Heart left ventricle (tissue), 13 donors: Measurements from ENCODE around the gene ITGBL1.

Experiments
- POLR2A ChIP-seq, 2 donors: fragments of 450-650 bp; IDR thresholded peaks; one replicate each; pipeline ENCODE4 v1.6.1; 2017; ENCODE audit warnings: antibody characterized with exemption in 2 of 2, mild to moderate bottlenecking in 2 of 2, moderate library complexity in 2 of 2
- TF ChIP-seq, protein P1 (sequence below), 12 donors: fragments of 200-600 bp; sonication (generic) in 4 of 12; IDR thresholded peaks; one replicate each; pipeline versions ENCODE4 v1.5.0 to v1.8.0; 2018 to 2022; ENCODE audit warnings: antibody characterized with exemption in 12 of 12, mild to moderate bottlenecking in 5 of 12
- donor health status: ischemic (EF 13 %, LVEDD 7.1; RV severe dilation, severe dysfunction).
- donor health status: DM: no; HTN: yes; CAD: no.
- donor health status: DM: no; HTN: no; CAD: no.
- donor health status: ischemic (EF 25% LVEDD 6.9; RV normal size, moderate dysfunction).
- donor health status: ischemic (EF 25% LVEDD 5.7; RV mildly dilated, moderate dysfunction).
- donor health status: ischemic (EF 35%, LVEDD 5.7; RV mildly dilated, moderate dysfunction).
- donor health status: nonischemic (EF 11% LVEDD 7.7; RV severe dilation, severe dysfunction).
- donor health status: DM: yes; HTN: yes; CAD: no.
- donor health status: PGD.
- donor health status: ischemic (EF 29% LVEDD 5.4; RV normal size, mild dysfunction).
- donor health status: nonischemic (EF 23%, LVEDD 6.1; RV moderate dilation, normal function).

- TF ChIP-seq, protein P1, sequence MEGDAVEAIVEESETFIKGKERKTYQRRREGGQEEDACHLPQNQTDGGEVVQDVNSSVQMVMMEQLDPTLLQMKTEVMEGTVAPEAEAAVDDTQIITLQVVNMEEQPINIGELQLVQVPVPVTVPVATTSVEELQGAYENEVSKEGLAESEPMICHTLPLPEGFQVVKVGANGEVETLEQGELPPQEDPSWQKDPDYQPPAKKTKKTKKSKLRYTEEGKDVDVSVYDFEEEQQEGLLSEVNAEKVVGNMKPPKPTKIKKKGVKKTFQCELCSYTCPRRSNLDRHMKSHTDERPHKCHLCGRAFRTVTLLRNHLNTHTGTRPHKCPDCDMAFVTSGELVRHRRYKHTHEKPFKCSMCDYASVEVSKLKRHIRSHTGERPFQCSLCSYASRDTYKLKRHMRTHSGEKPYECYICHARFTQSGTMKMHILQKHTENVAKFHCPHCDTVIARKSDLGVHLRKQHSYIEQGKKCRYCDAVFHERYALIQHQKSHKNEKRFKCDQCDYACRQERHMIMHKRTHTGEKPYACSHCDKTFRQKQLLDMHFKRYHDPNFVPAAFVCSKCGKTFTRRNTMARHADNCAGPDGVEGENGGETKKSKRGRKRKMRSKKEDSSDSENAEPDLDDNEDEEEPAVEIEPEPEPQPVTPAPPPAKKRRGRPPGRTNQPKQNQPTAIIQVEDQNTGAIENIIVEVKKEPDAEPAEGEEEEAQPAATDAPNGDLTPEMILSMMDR (IDR thresholded peaks at IDR 0.05) = no peak
- no peak for TF ChIP-seq POLR2A (IDR thresholded peaks at IDR 0.05)
These were observed 36.3 kb downstream of the ITGBL1 start for GRCh38 chr13:101488734-101489133.
